Embryonic facial prominence (tissue), 1 donor: ENCODE data around the gene LBHD2.

Experiments used
- DNase-seq: peaks from one replicate; pipeline ENCODE4 v3.0.0-alpha.2; 2016; ENCODE audit errors: extremely low spot score

The LBHD2 gene

DNA sequence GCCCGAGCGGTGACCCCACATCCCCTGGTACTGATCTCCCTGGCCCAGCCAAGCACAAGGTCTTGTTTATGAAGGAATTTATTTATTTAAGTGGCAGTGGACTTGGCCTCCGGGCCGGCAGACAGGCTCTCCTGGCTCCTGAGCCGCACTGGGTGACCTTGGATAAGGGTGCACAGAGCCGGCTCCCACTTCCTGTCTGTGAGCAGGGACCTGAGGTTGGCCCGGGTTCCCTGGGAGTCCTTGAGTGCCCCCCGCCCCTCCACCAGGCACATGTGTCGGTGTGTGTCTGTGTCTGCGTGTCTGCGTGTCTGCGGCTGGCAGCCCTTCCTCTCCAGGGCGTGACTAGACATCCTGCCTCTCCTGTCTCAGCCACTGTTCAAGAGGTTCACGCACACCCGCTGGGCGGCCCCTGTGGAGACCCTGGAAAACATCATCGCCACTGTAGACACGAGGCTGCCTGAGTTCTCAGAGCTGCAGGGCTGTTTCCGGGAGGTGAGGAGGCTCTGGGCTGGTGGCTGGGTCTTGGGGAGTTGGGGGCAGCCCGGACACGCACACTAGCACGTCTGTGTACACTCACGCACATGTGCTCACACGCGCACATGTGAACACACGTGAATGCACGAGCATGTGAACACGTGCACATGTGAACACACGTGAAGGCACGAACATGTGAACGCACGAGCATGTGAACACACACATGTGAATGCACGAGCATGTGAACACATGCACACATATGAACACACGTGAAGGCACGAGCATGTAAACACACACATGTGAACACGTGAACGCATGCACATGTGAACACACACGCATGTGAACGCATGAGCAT is 48.6 kb downstream of the LBHD2 start:
- no peak for DNase-seq

DNA sequence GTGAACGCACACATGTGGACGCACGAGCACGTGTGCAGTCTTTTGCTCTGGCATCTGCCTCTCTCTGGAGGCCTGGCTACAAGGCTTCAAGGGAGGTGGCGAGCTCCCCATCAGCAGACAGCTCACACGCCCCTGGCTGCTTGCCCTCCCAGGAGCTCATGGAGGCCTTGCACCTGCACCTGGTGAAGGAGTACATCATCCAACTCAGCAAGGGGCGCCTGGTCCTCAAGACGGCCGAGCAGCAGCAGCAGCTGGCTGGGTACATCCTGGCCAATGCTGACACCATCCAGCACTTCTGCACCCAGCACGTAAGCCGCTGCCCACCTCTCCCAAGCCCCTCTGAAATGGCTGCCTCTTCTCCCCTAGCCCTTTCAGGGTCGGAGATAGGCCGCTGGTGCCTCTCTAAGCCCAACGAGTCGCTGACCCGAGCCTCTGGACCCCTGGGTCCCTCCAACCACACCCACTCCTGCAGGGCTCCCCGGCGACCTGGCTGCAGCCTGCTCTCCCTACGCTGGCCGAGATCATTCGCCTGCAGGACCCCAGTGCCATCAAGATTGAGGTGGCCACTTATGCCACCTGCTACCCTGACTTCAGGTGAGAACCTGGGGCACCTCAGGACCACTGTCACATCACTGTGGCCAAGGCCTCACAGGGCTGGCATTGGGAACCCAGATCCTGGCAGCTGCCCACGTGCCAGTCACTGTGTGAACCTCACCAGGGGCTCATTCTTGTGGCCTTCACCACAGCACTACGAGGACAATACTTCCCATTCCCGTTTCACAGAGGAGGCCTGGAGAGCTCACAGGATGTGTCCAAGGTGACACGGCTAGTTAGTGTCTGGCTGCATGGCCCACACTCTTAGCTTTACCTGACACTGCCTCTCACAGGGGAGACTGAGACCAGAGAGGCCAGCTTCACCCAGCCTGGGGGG is 49.5 kb downstream of the LBHD2 start:
- DNase-seq: no peak

- DNase-seq: no peak
Observed at GRCh38 chr14:103134405-103134804, 50.4 kb downstream of the LBHD2 start.

DNA sequence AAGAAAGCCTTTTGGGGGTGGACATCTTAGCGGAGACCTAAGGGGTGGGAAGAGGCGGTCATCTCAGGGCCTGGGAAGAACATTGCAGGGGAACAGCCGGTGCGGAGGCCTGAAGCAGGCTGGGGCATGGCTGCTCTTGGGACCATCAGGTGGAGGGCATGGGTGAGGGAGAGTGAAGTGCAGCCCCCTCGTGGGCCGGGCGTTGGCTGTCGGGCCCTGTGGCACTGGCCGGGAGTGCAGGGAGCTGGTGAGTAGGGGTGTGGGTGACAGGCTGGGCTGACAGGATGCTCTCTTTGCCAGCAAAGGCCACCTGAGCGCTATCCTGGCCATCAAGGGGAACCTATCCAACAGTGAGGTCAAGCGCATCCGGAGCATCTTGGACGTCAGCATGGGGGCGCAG is 50.9 kb downstream of the LBHD2 start:
- DNase-seq: no peak

DNA sequence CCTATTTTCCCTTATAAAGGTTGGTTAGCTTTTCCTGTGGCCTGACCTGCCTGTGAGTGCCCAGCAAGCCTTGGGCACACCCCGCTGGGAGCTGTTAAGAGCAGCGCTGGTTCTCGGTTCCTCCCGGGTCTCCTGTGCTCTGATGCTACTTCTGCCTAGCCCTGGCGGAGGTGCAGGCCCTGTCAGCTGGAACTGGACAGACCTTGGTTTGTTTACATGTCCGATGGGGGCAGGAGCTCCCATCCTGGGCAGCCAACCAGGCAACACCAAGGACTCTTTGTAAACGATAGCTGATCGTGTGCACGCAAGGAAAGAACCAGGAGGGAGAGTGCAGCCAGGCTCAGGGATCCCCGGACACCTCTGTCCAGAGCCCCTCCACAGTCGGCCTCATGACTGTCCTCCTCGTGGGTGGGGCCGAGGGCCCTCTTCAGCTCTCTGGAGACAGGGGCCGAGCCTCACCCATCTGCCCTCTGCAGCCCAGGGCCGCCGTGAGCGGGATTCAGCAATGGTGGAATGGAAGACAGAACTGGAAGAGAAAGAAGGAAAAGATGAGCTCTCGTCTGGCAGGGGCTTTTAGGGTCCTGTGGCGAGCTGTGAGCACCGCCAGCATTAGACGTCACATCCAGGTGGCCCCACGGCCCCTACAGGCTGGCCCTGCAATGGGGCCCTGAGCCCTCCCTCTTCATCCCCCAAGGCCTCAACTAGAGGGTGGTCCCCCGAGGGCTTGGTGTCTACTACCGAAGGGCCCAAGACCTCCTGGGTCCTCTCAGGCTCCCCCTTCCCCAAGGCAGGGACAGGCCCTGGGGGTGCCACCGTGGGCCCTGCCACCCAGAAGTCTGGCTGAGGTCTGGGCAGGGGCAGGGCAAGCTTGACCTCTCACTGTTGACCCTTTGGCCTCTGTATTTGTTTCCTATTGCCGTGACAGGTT is 51.6 kb downstream of the LBHD2 start:
- DNase-seq: no peak

- no peak for DNase-seq
Observed at GRCh38 chr14:103136388-103137271, 52.6 kb downstream of the LBHD2 start.

DNA sequence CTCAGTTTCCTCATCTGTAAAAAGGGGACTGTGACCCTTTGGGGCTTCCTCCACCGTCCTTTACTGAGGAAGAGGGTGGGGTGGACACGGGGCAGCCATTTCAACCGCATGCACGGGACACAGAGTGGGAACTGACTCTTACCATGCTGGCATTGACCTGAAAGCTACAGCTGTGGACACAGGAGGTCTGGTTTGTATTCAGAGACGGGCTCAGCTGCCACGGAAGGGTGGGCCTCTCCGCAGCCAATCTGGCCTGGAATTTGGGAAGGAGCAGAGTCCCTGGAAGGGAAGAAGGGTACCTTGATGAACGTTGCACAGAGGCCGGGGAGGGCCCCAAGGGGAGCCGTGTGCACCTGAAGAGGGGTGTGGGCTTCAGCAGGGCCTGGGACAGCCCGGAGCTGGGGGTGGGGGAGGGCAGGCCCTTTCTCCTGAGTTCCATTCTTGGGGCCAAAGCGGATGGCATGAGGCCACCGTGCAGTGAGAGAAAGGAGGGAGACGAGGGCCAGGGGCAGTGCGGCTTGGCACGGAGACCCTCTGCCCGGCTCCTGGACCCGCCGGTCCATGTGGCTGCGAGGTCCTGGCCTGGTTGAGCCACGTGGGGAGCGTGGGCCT is 53.8 kb downstream of the LBHD2 start:
- DNase-seq: no peak

- DNase-seq: no peak
Observed at GRCh38 chr14:103138301-103139131, 54.5 kb downstream of the LBHD2 start.

- no peak for DNase-seq
Observed at GRCh38 chr14:103139132-103140025, 55.4 kb downstream of the LBHD2 start.
